ENCODE measurements around the gene CPSF4L. TPM values are rescaled to one million over a fixed set of nuclear protein-coding genes. Genes with fewer than 3 reads are reported as not detected.
A peak's percentile ranks its signal among the peaks of the same experiment; 100 is the strongest.

Gene CPSF4L
- total RNA-seq, 1 experiment from 2014 or later, result not detected

GRCh38 chr17:73283250-73283649 is 21.6 kb upstream of the CPSF4L start:
- Histone ChIP-seq H3K36me3 (ENCODE audit: insufficient read depth, low read length, poor library complexity, severe bottlenecking) (peaks cover 10% of the 10 kb centered on the region), H3K27me3 (replicated peaks; ENCODE audit: insufficient read depth, low read depth, low read length, poor library complexity) (no peaks in the 10 kb centered on the region), H3K9me3 (ENCODE audit: low read depth, low read length, poor library complexity, severe bottlenecking) (no peaks in the 10 kb centered on the region), H3K4me1 (ENCODE audit: insufficient read depth, low read length, poor library complexity, severe bottlenecking) (peaks cover 20% of the 10 kb centered on the region), H3K27ac (ENCODE audit: low read depth, low read length, poor library complexity, severe bottlenecking) (no peak overlapping the region), H3K4me3 (ENCODE audit: low read depth, low read length, poor library complexity, severe bottlenecking) (no peak overlapping the region)
- CTCF ChIA-PET, result no interaction called here
- BruUV-seq (replicated peaks), result no TSS peak
- DNase-seq (ENCODE audit: low spot score), result no peak
- POLR2A ChIA-PET (ENCODE audit: low non-redundant PET), result no interaction called here
- TF ChIP-seq EZH2 (IDR thresholded peaks at IDR 0.05; ENCODE audit: borderline replicate concordance, low read depth, low read length, poor library complexity, severe bottlenecking), result no peak
- TF ChIP-seq CTCF (conservative IDR thresholded peaks at IDR 0.05; ENCODE audit: low read depth, low read length), result no peak
- intact Hi-C loops (cut with micrococcal nuclease; ENCODE audit: unreplicated experiment), result no loop called here

GRCh38 chr17:73282629-73283028 is 20.9 kb upstream of the CPSF4L start:
- Histone ChIP-seq H3K4me1 (ENCODE audit: insufficient read depth, low read length, poor library complexity, severe bottlenecking) (peaks cover 25% of the 10 kb centered on the region), H3K27ac (ENCODE audit: low read depth, low read length, poor library complexity, severe bottlenecking) (peak overlapping the region; percentile 30), H3K27me3 (replicated peaks; ENCODE audit: insufficient read depth, low read depth, low read length, poor library complexity) (no peaks in the 10 kb centered on the region), H3K36me3 (ENCODE audit: insufficient read depth, low read length, poor library complexity, severe bottlenecking) (peaks cover 10% of the 10 kb centered on the region), H3K4me3 (ENCODE audit: low read depth, low read length, poor library complexity, severe bottlenecking) (no peak overlapping the region), H3K9me3 (ENCODE audit: low read depth, low read length, poor library complexity, severe bottlenecking) (no peaks in the 10 kb centered on the region)
- TF ChIP-seq EZH2 (IDR thresholded peaks at IDR 0.05; ENCODE audit: borderline replicate concordance, low read depth, low read length, poor library complexity, severe bottlenecking) (no peak), CTCF (conservative IDR thresholded peaks at IDR 0.05; ENCODE audit: low read depth, low read length) (no peak)
- no peak for DNase-seq (ENCODE audit: low spot score)
- CTCF ChIA-PET, result no interaction called here
- POLR2A ChIA-PET (ENCODE audit: low non-redundant PET), result no interaction called here
- intact Hi-C loops (cut with micrococcal nuclease; ENCODE audit: unreplicated experiment), result no loop called here
- BruUV-seq (replicated peaks), result no TSS peak

- intact Hi-C loops (cut with micrococcal nuclease; ENCODE audit: unreplicated experiment), result no loop called here
- Histone ChIP-seq H3K36me3 (ENCODE audit: insufficient read depth, low read length, poor library complexity, severe bottlenecking) (peaks cover 10% of the 10 kb centered on the region), H3K9me3 (ENCODE audit: low read depth, low read length, poor library complexity, severe bottlenecking) (no peaks in the 10 kb centered on the region), H3K4me1 (ENCODE audit: insufficient read depth, low read length, poor library complexity, severe bottlenecking) (peaks cover 25% of the 10 kb centered on the region), H3K27me3 (replicated peaks; ENCODE audit: insufficient read depth, low read depth, low read length, poor library complexity) (no peaks in the 10 kb centered on the region), H3K4me3 (ENCODE audit: low read depth, low read length, poor library complexity, severe bottlenecking) (no peak overlapping the region), H3K27ac (ENCODE audit: low read depth, low read length, poor library complexity, severe bottlenecking) (no peak overlapping the region)
- CTCF ChIA-PET, result no interaction called here
- no peak for DNase-seq (ENCODE audit: low spot score)
- POLR2A ChIA-PET (ENCODE audit: low non-redundant PET), result interaction anchor here (0.5 kb wide), 1 partner anchor 29 kb away, joined by 3 read pairs; no protein-coding TSS in a partner anchor
- no peak for TF ChIP-seq CTCF (conservative IDR thresholded peaks at IDR 0.05; ENCODE audit: low read depth, low read length)
- BruUV-seq (replicated peaks), result no TSS peak
These were observed 20.2 kb upstream of the CPSF4L start for GRCh38 chr17:73281928-73282327.

Data from A673 (cell line).